Motor neuron (in vitro differentiated cells): Measurements from ENCODE around the gene PGAP1. TPM values are rescaled to one million over a fixed set of nuclear protein-coding genes. Genes with fewer than 3 reads are reported as not detected.
A peak's percentile ranks its signal among the peaks of the same experiment; 100 is the strongest.

Experiments
- ATAC-seq, 8 experiments: fragments of 200-7000 bp; cut with Tn5 transposase; replicated peaks in 6 of 8; 2 replicates each; pipeline ENCODE4 v1.8.0; 2021; ENCODE audit warnings: mild to moderate bottlenecking in 8 of 8, moderate library complexity in 8 of 8
- H3K27ac ChIP-seq, 2 donors: fragments of 250-450 bp; sonication (Bioruptor Pico); 2 replicates each; pipeline ENCODE4 v1.9.0; 2021; ENCODE audit warnings: antibody characterized with exemption in 2 of 2, mild to moderate bottlenecking in 2 of 2, moderate library complexity in 1 of 2
- H3K4me1 ChIP-seq, 2 donors: fragments of 250-450 bp; sonication (Bioruptor Pico); replicated peaks in 1 of 2; 2 replicates each; pipeline ENCODE4 v1.6.1; 2021; ENCODE audit warnings: antibody characterized with exemption in 2 of 2, mild to moderate bottlenecking in 2 of 2, moderate library complexity in 1 of 2
- H3K4me3 ChIP-seq, 5 donors: fragments of 250-450 bp; sonication (Bioruptor Pico); 2 replicates each; pipeline ENCODE4 v1.9.0; 2021; ENCODE audit warnings: antibody characterized with exemption in 5 of 5, mild to moderate bottlenecking in 5 of 5, moderate library complexity in 4 of 5
- WGBS, 10 experiments: fragments of 450-650 bp; shearing (Covaris generic); methylation state at CpG; one replicate each; pipeline ENCODE4 v1.0.0; 2022; 5-methylcytosine and 5-hydroxymethylcytosine counted together
- in situ Hi-C, 9 experiments: fragments of 400-800 bp; cut with MboI; loops; one replicate each; pipeline ENCODE4 v1.15.0; 2021; ENCODE audit warnings: low sequenced_read_pairs in 9 of 9, low pct_unique_long_range_greater_than_20kb in 2 of 9; ENCODE audit not compliant: unreplicated experiment in 9 of 9
- total RNA-seq, 8 experiments: library from RNA; unstranded; fragments of 300-600 nt; gene quantifications; 2 replicates each; pipeline versions ENCODE4 v1.2.3 to v1.2.4, GENCODE V29; 2022

Gene PGAP1
- total RNA-seq, 8 experiments from 2014 or later = 7.6 to 104 (median 41.6) TPM

- Histone ChIP-seq H3K4me1 (no peaks in the 10 kb centered on the region), H3K27ac (no peak overlapping the region), H3K4me3 (no peak overlapping the region)
- 80 to 100% (median 100%) methylated on average over 1 of the region's 1 CpG; no CpG with 5 or more reads in 4 of the 10 experiments for WGBS, 10 experiments
- in situ Hi-C loops = no loop called here
- ATAC-seq = peak in 1 of 8 experiments; percentile 42
These were observed 12.9 kb upstream of the PGAP1 start for GRCh38 chr2:196939371-196939770.

- Histone ChIP-seq H3K27ac (no peak overlapping the region), H3K4me3 (no peak overlapping the region), H3K4me1 (no peaks in the 10 kb centered on the region)
- in situ Hi-C loops = no loop called here
- no peak for ATAC-seq
- 13 to 67% (median 35%) methylated on average over 1 to 2 of the region's 2 CpGs; no CpG with 5 or more reads in 1 of the 10 experiments for WGBS, 10 experiments
These were observed 8.9 kb upstream of the PGAP1 start for GRCh38 chr2:196935432-196935831.

GRCh38 chr2:196934672-196935071 is 8.2 kb upstream of the PGAP1 start:
- 77 to 100% (median 100%) methylated on average over 1 of the region's 1 CpG; no CpG with 5 or more reads in 2 of the 10 experiments for WGBS, 10 experiments
- H3K4me3 ChIP-seq = no peak overlapping the region
- no peak for ATAC-seq
- no peaks in the 10 kb centered on the region for H3K4me1 ChIP-seq
- in situ Hi-C loops = no loop called here
- H3K27ac ChIP-seq = no peak overlapping the region

- in situ Hi-C loops = no loop called here
- 45 to 93% (median 73%) methylated on average over 2 of the region's 2 CpGs for WGBS, 10 experiments
These were observed 5.0 kb upstream of the PGAP1 start for GRCh38 chr2:196931555-196931954.

GRCh38 chr2:196927376-196928225 is 1.1 kb upstream of the PGAP1 start:
- 4 to 36% (median 16%) methylated on average over 7 to 22 of the region's 22 CpGs for WGBS, 10 experiments

More at GRCh38 chr2:196931555-196931954, 5.0 kb upstream of the PGAP1 start:
- ATAC-seq = no peak
- H3K4me3 ChIP-seq = no peak overlapping the region
- peaks cover 4% of the 10 kb centered on the region in 2 donors for H3K4me1 ChIP-seq
- no peak overlapping the region for H3K27ac ChIP-seq

GRCh38 chr2:196925768-196926561 is 542 bp downstream of the PGAP1 start:
- Histone ChIP-seq H3K27ac (peak overlapping the region; percentile 59 to 74), H3K4me1 (peaks cover 4 to 17% of the 10 kb centered on the region in 2 donors), H3K4me3 (peak overlapping the region; percentile 62 to 70 (median 64))
- in situ Hi-C loops = no loop called here
- peak; percentile 9 to 35 (median 27) for ATAC-seq
- WGBS, 10 experiments = 0% methylated on average over 2 to 6 of the region's 37 CpGs; no CpG with 5 or more reads in 5 of the 10 experiments

More at GRCh38 chr2:196927376-196928225, 1.1 kb upstream of the PGAP1 start:
- Histone ChIP-seq H3K27ac (peak overlapping the region; percentile 59 to 74), H3K4me3 (peak overlapping the region; percentile 62 to 70 (median 64)), H3K4me1 (peaks cover 4 to 11% of the 10 kb centered on the region in 2 donors)
- no peak for ATAC-seq
- in situ Hi-C loops = no loop called here

GRCh38 chr2:196925051-196925767 is 1.3 kb downstream of the PGAP1 start:
- Histone ChIP-seq H3K4me3 (peak overlapping the region; percentile 62 to 70 (median 64)), H3K4me1 (peaks cover 4 to 20% of the 10 kb centered on the region in 2 donors), H3K27ac (peak overlapping the region; percentile 59 to 74)
- 0 to 34% (median 12%) methylated on average over 3 to 11 of the region's 11 CpGs for WGBS, 10 experiments
- in situ Hi-C loops = no loop called here
- ATAC-seq = no peak

- H3K4me3 ChIP-seq = peak overlapping the region; percentile 62 to 70 (median 64)
- in situ Hi-C loops = no loop called here
- ATAC-seq = no peak
- no peak overlapping the region for H3K27ac ChIP-seq
- H3K4me1 ChIP-seq = peaks cover 4 to 20% of the 10 kb centered on the region in 2 donors
These were observed 2.5 kb downstream of the PGAP1 start for GRCh38 chr2:196924051-196924450.

GRCh38 chr2:196918927-196919326 is 7.6 kb downstream of the PGAP1 start:
- Histone ChIP-seq H3K27ac (no peak overlapping the region), H3K4me3 (no peak overlapping the region), H3K4me1 (peaks cover 0 to 16% of the 10 kb centered on the region in 2 donors)
- 56 to 100% (median 92%) methylated on average over 2 to 3 of the region's 3 CpGs for WGBS, 10 experiments
- in situ Hi-C loops = no loop called here
- no peak for ATAC-seq

GRCh38 chr2:196917802-196918201 is 8.7 kb downstream of the PGAP1 start:
- Histone ChIP-seq H3K27ac (no peak overlapping the region), H3K4me1 (peaks cover 0 to 11% of the 10 kb centered on the region in 2 donors), H3K4me3 (no peak overlapping the region)
- no peak for ATAC-seq
- in situ Hi-C loops = no loop called here

GRCh38 chr2:196915507-196916189 is 10.9 kb downstream of the PGAP1 start:
- H3K27ac ChIP-seq = no peak overlapping the region
- no peaks in the 10 kb centered on the region for H3K4me1 ChIP-seq
- in situ Hi-C loops = no loop called here
- H3K4me3 ChIP-seq = no peak overlapping the region
- no peak for ATAC-seq
- WGBS, 10 experiments = 92 to 100% (median 100%) methylated on average over 1 to 3 of the region's 3 CpGs

GRCh38 chr2:196914867-196915460 is 11.5 kb downstream of the PGAP1 start:
- in situ Hi-C loops = no loop called here
- Histone ChIP-seq H3K27ac (no peak overlapping the region), H3K4me1 (no peaks in the 10 kb centered on the region), H3K4me3 (no peak overlapping the region)
- no peak for ATAC-seq
- WGBS, 10 experiments = 82 to 100% (median 97%) methylated on average over 1 to 4 of the region's 4 CpGs
